GM12878 (cell line): Measurements from ENCODE around the gene ABCA13. TPM values are rescaled to one million over a fixed set of nuclear protein-coding genes. Genes with fewer than 3 reads are reported as not detected.

ENCODE experiments used
- ATAC-seq: fragments of 200-7000 bp; cut with Tn5 transposase; 3 replicates; pipeline ENCODE4 v1.9.1; 2020; ENCODE audit warnings: mild to moderate bottlenecking, moderate library complexity
- BruUV-seq: library from RNA; stranded (reverse); fragments of 400-500 nt; replicated peaks from 2 replicates; lab custom pipeline; 2021; lab: Mats Ljungman, UMichigan
- CTCF ChIA-PET: fragments of 300-600 bp; sonication (Branson Sonifier 250); formaldehyde crosslinking; extraction: SDS; loops from one replicate; lab custom pipeline; 2021; ENCODE audit warnings: inconsistent platforms; lab: Yijun Ruan, JAX
- POLR2A ChIA-PET: fragments of 350-600 bp; formaldehyde crosslinking; extraction: SDS; loops from one replicate; lab custom pipeline; 2021; ENCODE audit warnings: inconsistent platforms; lab: Charles Lee
- RAD21 ChIA-PET: fragments of 300-600 bp; sonication (Branson Sonifier 250); formaldehyde crosslinking; loops from one replicate; lab custom pipeline; 2023; ENCODE audit warnings: antibody characterized with exemption; ENCODE audit not compliant: unreplicated experiment; lab: Charles Lee
- SMC1A ChIA-PET: fragments of 300-600 bp; sonication (Branson Sonifier 250); formaldehyde crosslinking; loops from one replicate; lab custom pipeline; 2023; ENCODE audit not compliant: unreplicated experiment, uncharacterized antibody; lab: Charles Lee
- DNase-seq: peaks from one replicate; pipeline ENCODE4 v3.0.0-alpha.2; 2011; ENCODE audit warnings: low read depth, low spot score
- FAIRE-seq: peaks from 3 replicates; lab custom pipeline; 2011; peaks lifted over from hg19 to GRCh38; lab: Jason Lieb, UNC
- H2AFZ ChIP-seq: 2 replicates; pipeline ENCODE4 v1.6.0; 2011; ENCODE audit warnings: low read depth, low read length, control low read depth; ENCODE audit not compliant: control insufficient read depth
- H3K27ac ChIP-seq: 2 replicates; pipeline ENCODE4 v1.5.1; 2011; ENCODE audit warnings: control low read depth; ENCODE audit not compliant: control insufficient read depth, insufficient read depth
- H3K27me3 ChIP-seq, 2 experiments: replicated peaks in 1 of 2; 2 replicates each; pipeline versions ENCODE4 v1.6.0 to v1.6.1; 2011; ENCODE audit warnings: low read length in 1 of 2; ENCODE audit not compliant: control insufficient read depth in 2 of 2, insufficient read depth in 2 of 2
- H3K36me3 ChIP-seq, 2 experiments: 2 replicates each; pipeline ENCODE4 v1.5.1; 2011; ENCODE audit warnings: low read length in 1 of 2; ENCODE audit not compliant: control insufficient read depth in 2 of 2, insufficient read depth in 2 of 2
- H3K4me1 ChIP-seq: 2 replicates; pipeline ENCODE4 v1.6.1; 2011; ENCODE audit warnings: mild to moderate bottlenecking, low read length, moderate library complexity, mixed read lengths; ENCODE audit not compliant: control insufficient read depth, insufficient read depth
- H3K4me2 ChIP-seq: 2 replicates; pipeline ENCODE4 v1.6.0; 2011; ENCODE audit warnings: control low read depth; ENCODE audit not compliant: control insufficient read depth, insufficient read depth
- H3K4me3 ChIP-seq: fragments of 200-600 bp; sonication (generic); 2 replicates; pipeline ENCODE4 v1.5.1; 2016
- H3K79me2 ChIP-seq: 2 replicates; pipeline ENCODE4 v1.6.0; 2011; ENCODE audit warnings: low read length; ENCODE audit not compliant: control insufficient read depth, insufficient read depth
- H3K9ac ChIP-seq: 2 replicates; pipeline ENCODE4 v1.8.0; 2011; ENCODE audit warnings: low read length, control low read depth, mixed read lengths; ENCODE audit not compliant: control insufficient read depth, insufficient read depth
- H3K9me3 ChIP-seq: replicated peaks from 3 replicates; pipeline ENCODE4 v1.5.1; 2011; ENCODE audit warnings: mild to moderate bottlenecking, low read length; ENCODE audit not compliant: control insufficient read depth, insufficient read depth
- H4K20me1 ChIP-seq: 2 replicates; pipeline ENCODE4 v1.6.0; 2011; ENCODE audit not compliant: control insufficient read depth, insufficient read depth
- CHD4 ChIP-seq: fragments of 200-600 bp; sonication (generic); IDR thresholded peaks from 2 replicates; pipeline ENCODE4 v1.6.1; 2016; ENCODE audit warnings: mild to moderate bottlenecking
- NRF1 ChIP-seq: conservative IDR thresholded peaks from 2 replicates; pipeline ENCODE4 v1.6.1; 2011; ENCODE audit warnings: mild to moderate bottlenecking, low read depth, low read length, improper control_type of control experiment
- PML ChIP-seq: IDR thresholded peaks from 2 replicates; pipeline ENCODE4 v1.6.1; 2012; ENCODE audit warnings: low read length, inconsistent platforms
- SKIL ChIP-seq: fragments of 450-650 bp; IDR thresholded peaks from 2 replicates; pipeline ENCODE4 v1.6.1; 2017; ENCODE audit warnings: mild to moderate bottlenecking, low read depth, inconsistent platforms; ENCODE audit not compliant: poor library complexity, severe bottlenecking
- SMAD1 ChIP-seq: fragments of 450-650 bp; IDR thresholded peaks from 2 replicates; pipeline ENCODE4 v1.6.1; 2018; ENCODE audit warnings: mild to moderate bottlenecking, low read depth; ENCODE audit not compliant: partially characterized antibody
- in situ Hi-C: fragments of 300-500 bp; cut with MboI; formaldehyde crosslinking; loops from 9 replicates; pipeline ENCODE4 v1.14.3; 2018; ENCODE audit warnings: mixed read lengths
- intact Hi-C: fragments of 100-400 bp; cut with micrococcal nuclease; formaldehyde crosslinking; loops from one replicate; pipeline ENCODE4 v1.14.2; 2022; ENCODE audit not compliant: unreplicated experiment
- polyA plus RNA-seq, 11 experiments: library from polyadenylated mRNA; depleted of rRNA in 4 of 11; unstranded in 6 of 11; stranded (reverse) in 5 of 11; fragments of >200 nt; fragmentation: Nextera tagmentation in 4 of 11; fragmentation: Illumina TruSeq in 1 of 11; extraction: Ambion mirVana in 4 of 11; extraction: Trizol in 1 of 11; gene quantifications; 1 replicate in 1 of 11; 2 replicates in 10 of 11; pipeline versions ENCODE4 v1.2.1 to v1.2.3, GENCODE V29; 2011 to 2016; ENCODE audit warnings: inconsistent platforms in 2 of 11, missing spikeins in 2 of 11, low read depth in 1 of 11
- total RNA-seq, 4 experiments: library from RNA; depleted of rRNA in 3 of 4; stranded (reverse); fragments of >200 nt in 3 of 4; fragmentation: Illumina TruSeq in 1 of 4; extraction: Trizol in 1 of 4; gene quantifications; 2 replicates each; pipeline versions ENCODE4 v1.2.1 to v1.2.3, GENCODE V29; 2013 to 2021
- TF ChIP-seq, protein P1 (sequence below): IDR thresholded peaks from 2 replicates; pipeline ENCODE4 v1.6.1; 2011; ENCODE audit warnings: low read depth, mild to moderate bottlenecking, low read length, moderate library complexity, borderline replicate concordance; ENCODE audit errors: extremely low read depth
- TF ChIP-seq, protein P2 (sequence below): fragments of 150-350 bp; IDR thresholded peaks from 2 replicates; pipeline ENCODE4 v1.6.1; 2016; ENCODE audit warnings: low read depth, low read length

The ABCA13 gene
- total and polyA plus RNA-seq, 10 of the 15 experiments (the other 5 are each of a cell fraction or from before 2014, with no cell fraction given): under 0.01 to 0.98 (median 0.04) TPM; not detected in 2

DNA sequence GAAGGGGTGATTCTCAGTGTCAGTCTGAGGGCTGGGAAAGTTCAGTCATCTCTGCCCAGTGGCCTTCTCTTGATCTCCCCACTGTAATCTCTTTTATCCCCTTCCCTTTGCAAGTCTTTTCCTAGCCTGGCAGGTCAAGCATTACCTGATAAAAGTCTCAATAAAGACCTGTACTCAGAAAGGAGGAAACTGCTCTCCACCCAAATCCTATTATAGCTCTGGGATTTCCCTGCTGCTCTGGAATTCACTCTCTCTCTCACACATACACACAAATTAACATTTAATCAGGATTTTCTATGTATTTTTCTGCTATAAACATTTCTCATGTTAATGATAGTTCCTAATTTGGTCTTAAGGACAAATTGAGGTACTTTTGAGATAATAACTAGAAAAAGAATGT, 46.5 kb downstream of the ABCA13 start:
- no TSS peak for BruUV-seq
- in situ Hi-C loops: no loop called here
- Histone ChIP-seq H3K36me3 (no peaks in the 10 kb centered on the region), H3K79me2 (no peaks in the 10 kb centered on the region), H3K4me3 (no peak overlapping the region), H2AFZ (no peak overlapping the region), H4K20me1 (no peaks in the 10 kb centered on the region), H3K27ac (no peak overlapping the region), H3K9me3 (no peaks in the 10 kb centered on the region), H3K27me3 (peaks cover 0 to 2% of the 10 kb centered on the region in 2 experiments; a peak in 2 of 4 replicates), H3K4me2 (no peak overlapping the region), H3K4me1 (no peaks in the 10 kb centered on the region), H3K9ac (no peak overlapping the region)
- ChIA-PET POLR2A (no interaction called here), CTCF (no interaction called here), RAD21 (no interaction called here), SMC1A (no interaction called here)
- no peak for FAIRE-seq
- no peak for ATAC-seq
- DNase-seq: no peak
- no peak for TF ChIP-seq CHD4
- no peak for TF ChIP-seq SKIL
- no peak for TF ChIP-seq NRF1
- no peak for TF ChIP-seq SMAD1
- TF ChIP-seq, protein P1, sequence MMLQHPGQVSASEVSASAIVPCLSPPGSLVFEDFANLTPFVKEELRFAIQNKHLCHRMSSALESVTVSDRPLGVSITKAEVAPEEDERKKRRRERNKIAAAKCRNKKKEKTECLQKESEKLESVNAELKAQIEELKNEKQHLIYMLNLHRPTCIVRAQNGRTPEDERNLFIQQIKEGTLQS: no peak
- TF ChIP-seq, protein P2, sequence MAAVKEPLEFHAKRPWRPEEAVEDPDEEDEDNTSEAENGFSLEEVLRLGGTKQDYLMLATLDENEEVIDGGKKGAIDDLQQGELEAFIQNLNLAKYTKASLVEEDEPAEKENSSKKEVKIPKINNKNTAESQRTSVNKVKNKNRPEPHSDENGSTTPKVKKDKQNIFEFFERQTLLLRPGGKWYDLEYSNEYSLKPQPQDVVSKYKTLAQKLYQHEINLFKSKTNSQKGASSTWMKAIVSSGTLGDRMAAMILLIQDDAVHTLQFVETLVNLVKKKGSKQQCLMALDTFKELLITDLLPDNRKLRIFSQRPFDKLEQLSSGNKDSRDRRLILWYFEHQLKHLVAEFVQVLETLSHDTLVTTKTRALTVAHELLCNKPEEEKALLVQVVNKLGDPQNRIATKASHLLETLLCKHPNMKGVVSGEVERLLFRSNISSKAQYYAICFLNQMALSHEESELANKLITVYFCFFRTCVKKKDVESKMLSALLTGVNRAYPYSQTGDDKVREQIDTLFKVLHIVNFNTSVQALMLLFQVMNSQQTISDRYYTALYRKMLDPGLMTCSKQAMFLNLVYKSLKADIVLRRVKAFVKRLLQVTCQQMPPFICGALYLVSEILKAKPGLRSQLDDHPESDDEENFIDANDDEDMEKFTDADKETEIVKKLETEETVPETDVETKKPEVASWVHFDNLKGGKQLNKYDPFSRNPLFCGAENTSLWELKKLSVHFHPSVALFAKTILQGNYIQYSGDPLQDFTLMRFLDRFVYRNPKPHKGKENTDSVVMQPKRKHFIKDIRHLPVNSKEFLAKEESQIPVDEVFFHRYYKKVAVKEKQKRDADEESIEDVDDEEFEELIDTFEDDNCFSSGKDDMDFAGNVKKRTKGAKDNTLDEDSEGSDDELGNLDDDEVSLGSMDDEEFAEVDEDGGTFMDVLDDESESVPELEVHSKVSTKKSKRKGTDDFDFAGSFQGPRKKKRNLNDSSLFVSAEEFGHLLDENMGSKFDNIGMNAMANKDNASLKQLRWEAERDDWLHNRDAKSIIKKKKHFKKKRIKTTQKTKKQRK: no peak
- no peak for TF ChIP-seq PML
- intact Hi-C loops: no loop called here
